Right kidney (tissue), 1 donor: Measurements from ENCODE around the gene DLGAP5.

Experiments
- DNase-seq: peaks from one replicate; pipeline ENCODE4 v3.0.0-alpha.2; 2016

Gene DLGAP5

DNA sequence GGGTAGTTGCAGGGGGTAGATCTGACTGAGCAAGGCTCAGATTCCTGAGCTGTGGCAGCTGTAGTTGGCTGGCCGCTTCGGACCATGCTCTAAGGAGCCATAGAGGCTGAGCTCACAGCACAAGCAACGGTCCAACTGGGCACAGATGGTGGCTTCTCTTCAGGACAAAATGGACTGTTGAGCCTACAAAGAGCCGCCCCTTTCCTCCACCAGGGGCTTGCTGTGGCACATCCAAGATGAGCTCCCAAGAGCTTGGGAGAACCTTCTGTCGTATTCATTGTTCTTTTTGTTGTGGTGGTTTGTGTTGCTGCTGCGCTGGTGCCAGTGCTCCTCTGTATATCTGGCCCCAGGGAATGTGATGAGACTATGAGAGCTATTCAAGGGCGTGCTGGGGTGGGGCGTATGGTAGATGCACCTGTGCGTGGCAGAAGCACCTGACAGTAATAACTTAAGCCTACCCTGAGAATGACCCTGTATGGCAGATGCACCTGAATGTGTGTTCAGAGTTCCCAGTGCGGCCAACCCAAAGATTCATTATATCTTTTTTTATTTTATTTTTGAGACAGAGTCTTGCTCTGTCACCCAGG lies 80.2 kb downstream of the DLGAP5 start:
- DNase-seq, result no peak

DNA sequence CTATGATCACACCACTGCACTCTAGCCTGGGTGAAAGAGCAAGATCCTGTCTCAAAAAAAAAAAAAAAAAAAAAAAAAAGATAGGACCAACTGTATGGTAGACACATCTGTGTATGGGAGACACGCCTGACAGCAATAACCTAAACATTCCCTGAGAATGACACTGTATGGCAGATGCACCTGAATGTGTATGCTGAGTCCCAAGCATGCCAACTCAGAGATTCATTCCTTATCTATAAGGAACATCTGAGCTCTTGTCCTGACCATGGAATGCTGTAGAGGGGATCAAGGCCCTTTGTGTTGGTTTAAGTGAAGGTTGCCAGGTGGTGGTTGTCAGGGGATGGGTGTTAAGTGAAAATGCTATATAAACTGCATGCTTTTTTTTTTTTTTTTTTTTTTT lies 81.5 kb downstream of the DLGAP5 start:
- DNase-seq, result no peak

DNA sequence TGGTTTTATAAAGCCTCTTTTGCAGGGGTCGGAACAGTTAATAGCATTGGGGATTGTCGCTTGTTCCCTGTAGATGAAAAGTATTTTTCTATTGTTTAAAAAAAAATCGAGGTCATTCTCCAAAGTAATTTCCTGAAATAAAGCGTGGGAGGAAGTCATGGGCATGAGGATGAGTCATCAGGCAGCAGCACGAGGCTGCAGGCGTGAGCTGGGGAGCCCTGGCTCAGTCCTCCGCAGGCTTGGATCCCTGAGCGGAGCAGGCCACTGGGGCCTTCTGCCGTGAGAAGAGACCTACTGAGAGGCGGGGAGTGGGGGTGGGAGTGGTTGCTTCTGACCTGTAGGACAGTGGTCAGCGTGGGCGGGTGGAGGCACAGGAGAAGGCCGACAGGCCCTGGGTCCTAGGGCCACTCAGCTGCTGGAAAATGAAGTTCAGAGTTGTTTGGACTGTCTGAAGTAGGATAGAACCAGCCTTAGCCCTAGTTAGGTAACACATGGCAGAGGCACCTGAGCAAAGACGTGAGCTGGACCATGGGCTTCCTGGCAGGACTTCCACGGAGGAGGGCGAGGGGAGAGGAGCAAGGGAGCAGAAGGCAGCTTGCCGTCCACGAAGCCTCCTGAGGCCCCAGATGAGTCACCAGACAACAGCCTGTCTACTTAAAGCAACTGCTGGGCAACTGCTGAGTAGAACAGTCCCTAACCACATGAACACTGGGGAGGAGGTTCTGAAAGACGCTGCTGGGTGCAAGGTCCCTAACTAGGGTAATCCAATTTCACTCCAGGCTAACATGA lies 83.4 kb downstream of the DLGAP5 start:
- DNase-seq, result no peak

DNA sequence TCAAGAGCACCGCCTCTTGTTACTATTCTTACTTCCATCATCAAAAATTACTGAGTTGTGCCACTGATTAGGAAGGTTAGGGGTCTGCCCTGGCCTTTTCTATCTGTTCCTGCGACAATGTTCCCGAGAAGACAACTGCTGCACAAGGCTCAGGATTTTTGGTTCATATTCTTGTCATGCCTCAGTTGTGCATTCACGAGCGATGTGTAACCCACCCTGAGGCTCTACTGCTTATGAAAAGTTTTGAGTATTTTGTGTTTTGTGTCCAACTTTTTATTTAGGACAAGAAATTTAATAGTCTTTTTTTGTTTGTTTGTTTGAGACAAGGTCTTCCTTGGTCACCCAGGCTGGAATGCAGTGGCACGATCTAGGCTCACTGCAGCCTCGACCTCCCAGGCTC lies 85.4 kb downstream of the DLGAP5 start:
- no peak for DNase-seq

DNA sequence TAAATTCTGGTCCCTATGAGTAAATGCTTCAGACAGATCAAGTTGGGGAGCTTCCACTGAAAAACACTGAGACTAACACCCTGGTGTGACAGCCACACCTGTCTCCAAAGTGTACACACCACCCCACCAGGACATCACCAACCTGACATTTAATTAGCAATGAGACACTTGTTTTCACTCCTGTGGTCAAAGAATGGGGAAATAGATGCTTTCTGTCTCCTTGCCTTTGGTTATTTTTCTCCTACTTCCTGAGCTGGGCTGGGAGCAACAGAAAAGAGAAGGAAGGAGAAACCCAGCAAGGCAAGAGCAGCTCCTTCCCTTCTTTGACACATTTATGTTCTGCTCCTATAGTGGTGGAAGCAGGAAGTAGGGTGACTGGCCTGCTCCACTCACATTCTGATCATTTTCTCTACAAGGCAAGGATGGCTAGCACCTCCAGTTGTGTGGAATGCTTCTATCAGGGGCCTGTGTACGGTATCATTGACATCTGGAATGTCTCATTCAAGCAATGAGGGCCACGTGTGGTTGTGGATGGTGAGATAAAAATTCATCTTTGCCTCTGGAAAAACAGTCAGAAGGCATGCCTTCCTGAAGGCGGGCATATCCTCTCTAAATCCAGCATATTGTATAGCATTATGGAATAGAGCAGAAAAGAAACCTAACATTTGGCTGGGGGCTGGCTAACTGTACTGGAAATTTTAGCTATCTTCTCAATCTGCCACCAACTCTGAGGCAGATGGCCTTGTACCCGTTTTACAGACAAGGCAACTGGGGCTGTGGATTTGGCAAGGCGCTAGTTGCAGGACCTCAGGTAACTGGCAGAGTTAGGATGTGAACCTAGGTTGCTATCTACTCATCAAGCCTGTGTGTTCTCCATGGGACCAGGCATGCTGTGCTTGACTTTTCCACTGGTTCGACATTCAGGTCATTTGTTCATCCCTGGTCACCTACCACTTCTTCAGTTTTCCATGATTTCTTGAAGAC lies 87.1 kb downstream of the DLGAP5 start:
- DNase-seq, result no peak

DNA sequence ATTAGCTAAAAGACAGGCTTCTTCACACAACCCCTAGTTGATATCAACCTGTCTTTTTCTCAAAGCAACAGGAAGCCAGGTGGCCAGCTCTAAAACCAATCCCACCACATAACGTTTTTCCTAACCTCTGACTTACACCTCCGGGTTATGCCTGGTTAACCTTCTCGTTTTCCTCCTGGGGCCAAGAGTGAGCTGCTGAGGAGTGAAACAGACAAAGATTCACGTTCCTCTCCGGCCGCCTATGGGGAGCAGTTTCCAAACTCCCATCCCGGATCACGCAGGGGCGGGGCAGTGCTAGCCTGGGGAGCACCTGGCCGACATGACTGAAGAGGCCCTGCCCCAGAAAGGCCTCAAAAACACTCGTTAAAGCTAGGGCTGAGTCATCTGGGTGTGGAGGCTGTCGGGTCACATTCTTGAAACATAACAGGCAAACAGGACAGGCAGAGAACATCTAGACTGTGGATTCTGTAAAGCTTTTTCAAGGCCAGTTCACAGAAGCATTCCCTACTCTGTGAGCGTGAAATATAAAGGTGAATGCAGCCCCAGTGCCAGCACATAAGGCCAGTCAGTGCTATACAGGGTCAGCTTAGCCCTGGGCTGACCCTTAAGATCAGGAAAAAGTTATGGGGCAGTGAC lies 88.3 kb downstream of the DLGAP5 start:
- DNase-seq, result peak; percentile 35

DNA sequence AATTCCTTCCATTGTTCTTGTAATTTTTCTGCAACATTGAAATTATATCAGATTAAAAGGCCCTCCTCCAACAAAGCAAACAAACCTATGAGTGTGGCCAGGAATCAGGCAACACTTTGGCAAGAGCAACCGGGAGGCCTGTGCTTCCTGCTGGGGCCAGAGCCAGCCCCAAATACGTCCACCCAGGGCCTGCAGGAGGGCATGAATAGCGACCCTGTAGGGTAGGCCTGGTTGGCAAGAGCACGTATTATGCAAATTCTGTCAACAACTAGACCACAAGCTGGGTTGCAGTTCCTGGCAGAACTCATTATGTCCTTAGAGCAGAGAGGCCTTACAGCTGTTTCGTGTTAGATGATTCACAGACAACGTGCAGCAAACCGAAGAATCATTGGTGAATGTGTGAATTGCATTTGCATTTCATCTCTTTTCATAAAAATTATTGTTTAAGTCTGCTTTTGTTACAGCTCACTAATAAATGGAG lies 89.2 kb downstream of the DLGAP5 start:
- peak; percentile 34 for DNase-seq

DNA sequence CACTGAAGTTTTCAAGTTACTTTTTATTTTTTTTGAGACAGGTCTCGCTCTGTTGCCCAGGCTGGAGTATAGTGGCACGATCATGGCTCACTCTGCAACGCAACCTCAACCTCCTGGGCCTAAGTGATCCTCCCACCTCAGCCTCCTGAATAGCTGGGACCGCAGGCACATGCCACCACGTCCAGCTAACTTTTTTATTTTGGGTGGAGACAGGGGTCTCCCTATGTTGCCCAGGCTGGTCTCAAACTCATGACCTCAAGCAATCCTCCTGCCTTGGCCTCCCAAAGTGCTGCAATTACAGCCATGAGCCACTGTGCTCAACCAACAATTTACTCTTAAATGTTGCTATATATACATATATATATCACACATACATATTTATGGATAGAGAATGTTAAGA lies 89.7 kb downstream of the DLGAP5 start:
- DNase-seq, result no peak

DNA sequence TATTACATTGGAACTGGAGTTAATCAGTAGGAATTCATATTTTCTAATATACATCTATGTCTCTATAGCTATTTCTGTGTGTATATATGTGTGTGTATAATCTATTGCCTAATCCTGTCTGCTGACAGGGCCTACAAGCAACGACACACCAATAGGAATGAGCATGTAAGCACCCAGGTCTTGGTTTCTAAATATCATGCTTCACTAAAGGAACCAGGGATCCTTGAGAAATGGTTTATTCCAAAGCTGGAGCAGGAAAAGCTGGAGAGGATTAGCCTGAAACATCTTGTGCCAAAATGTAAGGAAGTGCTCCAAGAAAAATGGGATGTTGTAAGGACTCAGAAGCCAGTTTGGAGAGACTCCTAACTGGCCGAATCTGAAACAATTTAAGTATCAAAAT lies 91.6 kb downstream of the DLGAP5 start:
- DNase-seq, result no peak

DNA sequence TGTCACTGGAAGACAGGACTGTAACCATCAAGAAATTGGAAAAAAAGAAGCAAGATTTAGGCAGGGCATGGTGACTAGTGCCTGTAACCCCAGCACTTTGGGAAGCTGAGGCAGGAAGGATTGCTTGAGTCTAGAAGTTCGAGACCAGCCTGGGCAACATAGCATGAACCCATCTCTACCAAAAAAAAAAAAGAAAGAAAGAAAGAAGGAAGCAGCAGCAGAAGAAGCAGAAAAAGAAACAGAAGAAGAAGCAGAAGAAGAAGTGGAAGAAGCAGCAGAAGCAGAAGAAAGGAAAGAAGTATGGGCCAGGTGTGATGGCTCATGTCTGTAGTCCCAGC lies 92.9 kb downstream of the DLGAP5 start:
- DNase-seq, result no peak
